Lower lobe of right lung (tissue), 2 donors: ENCODE measurements around the gene DNAJB2. TPM values are rescaled to one million over a fixed set of nuclear protein-coding genes. Genes with fewer than 3 reads are reported as not detected.

Source experiments
- ATAC-seq, 2 donors: fragments of 200-7000 bp; cut with Tn5 transposase; one replicate each; pipeline ENCODE4 v1.9.1; 2020 to 2022; ENCODE audit warnings: mild to moderate bottlenecking in 2 of 2, moderate library complexity in 2 of 2
- DNase-seq: peaks from one replicate; pipeline ENCODE4 v3.0.0-alpha.2; 2020
- H3K27ac ChIP-seq: fragments of 200-600 bp; one replicate; pipeline ENCODE4 v1.8.0; 2022
- H3K27me3 ChIP-seq: fragments of 200-600 bp; one replicate; pipeline ENCODE4 v1.8.0; 2022; ENCODE audit warnings: low read depth
- H3K36me3 ChIP-seq: fragments of 200-600 bp; one replicate; pipeline ENCODE4 v1.8.0; 2022; ENCODE audit warnings: mild to moderate bottlenecking
- H3K4me1 ChIP-seq: fragments of 200-600 bp; one replicate; pipeline ENCODE4 v1.8.0; 2022
- H3K4me3 ChIP-seq: fragments of 200-600 bp; one replicate; pipeline ENCODE4 v1.8.0; 2022; ENCODE audit warnings: mild to moderate bottlenecking
- H3K9me3 ChIP-seq: fragments of 200-600 bp; one replicate; pipeline ENCODE4 v1.8.0; 2022
- intact Hi-C: fragments of 100-400 bp; cut with DNase I; formaldehyde crosslinking; loops from one replicate; pipeline ENCODE4 v1.11.0; 2022
- total RNA-seq: library from RNA; stranded (reverse); fragmentation: NEBNext Ultra II Directional; extraction: Animal tissue kit (Norgen Biotek cat#: 25700); gene quantifications from one replicate; pipeline ENCODE4 v1.2.1, GENCODE V29; 2021
- TF ChIP-seq, protein P1 (sequence below): fragments of 200-600 bp; IDR thresholded peaks from one replicate; pipeline ENCODE4 v1.8.0; 2022; ENCODE audit warnings: antibody characterized with exemption, mild to moderate bottlenecking
- donor health status: DM: no; HTN: yes; CAD: no; lungs with severe emphysema.

The DNAJB2 gene
- total RNA-seq, 1 donor from 2014 or later = 76.6 TPM

DNA sequence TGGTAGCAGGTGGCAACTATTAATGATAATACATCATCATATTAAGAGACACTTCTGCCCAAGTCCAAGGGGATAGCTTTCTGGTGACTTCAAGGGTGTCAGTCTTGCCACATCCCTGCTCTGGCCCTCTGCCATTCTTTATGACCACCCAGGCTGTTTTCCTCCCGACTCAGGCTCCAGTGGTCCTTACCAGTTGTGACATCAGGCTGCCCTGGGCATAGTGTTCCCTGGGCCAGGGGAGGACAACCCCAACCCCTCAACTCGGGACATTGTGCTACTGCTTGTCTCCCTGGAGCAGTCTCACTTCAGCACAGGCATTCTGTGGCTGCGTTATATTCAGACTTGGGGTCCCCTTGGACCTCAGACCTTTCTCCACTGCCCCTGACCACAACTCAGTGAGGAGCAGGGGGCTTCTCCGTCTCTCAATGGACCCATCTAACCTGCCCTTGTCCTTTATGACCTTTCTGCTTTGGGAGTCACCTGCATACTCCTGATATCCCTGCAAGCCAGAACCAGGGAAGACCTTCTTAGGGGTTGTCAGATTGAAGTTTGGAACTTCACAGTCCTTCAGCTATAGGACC, 12.8 kb downstream of the DNAJB2 start:
- intact Hi-C loops = no loop called here

DNA sequence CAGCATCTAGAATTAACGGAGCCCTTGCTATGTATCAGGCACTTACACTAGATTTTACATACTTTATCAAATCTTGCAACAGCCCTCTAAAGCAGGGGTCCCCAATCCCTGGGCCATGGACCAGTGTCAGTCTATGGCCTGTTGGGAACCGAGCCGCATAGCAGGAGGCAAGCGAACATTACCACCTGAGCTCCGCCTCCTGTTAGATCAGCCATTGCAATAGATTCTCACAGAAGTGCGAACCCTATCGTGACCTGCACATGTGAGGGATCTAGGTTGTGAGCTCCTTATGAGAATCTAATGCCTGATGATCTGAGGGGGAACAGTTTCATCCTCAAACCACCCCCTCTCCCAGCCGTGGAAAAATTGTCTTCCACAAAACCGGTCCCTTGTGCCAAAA, 13.4 kb downstream of the DNAJB2 start:
- Histone ChIP-seq H3K4me3 (no peak overlapping the region), H3K36me3 (no peaks in the 10 kb centered on the region), H3K27ac (no peak overlapping the region), H3K27me3 (no peaks in the 10 kb centered on the region), H3K4me1 (peaks cover 20% of the 10 kb centered on the region), H3K9me3 (no peaks in the 10 kb centered on the region)
- intact Hi-C loops = no loop called here
- TF ChIP-seq, protein P1, sequence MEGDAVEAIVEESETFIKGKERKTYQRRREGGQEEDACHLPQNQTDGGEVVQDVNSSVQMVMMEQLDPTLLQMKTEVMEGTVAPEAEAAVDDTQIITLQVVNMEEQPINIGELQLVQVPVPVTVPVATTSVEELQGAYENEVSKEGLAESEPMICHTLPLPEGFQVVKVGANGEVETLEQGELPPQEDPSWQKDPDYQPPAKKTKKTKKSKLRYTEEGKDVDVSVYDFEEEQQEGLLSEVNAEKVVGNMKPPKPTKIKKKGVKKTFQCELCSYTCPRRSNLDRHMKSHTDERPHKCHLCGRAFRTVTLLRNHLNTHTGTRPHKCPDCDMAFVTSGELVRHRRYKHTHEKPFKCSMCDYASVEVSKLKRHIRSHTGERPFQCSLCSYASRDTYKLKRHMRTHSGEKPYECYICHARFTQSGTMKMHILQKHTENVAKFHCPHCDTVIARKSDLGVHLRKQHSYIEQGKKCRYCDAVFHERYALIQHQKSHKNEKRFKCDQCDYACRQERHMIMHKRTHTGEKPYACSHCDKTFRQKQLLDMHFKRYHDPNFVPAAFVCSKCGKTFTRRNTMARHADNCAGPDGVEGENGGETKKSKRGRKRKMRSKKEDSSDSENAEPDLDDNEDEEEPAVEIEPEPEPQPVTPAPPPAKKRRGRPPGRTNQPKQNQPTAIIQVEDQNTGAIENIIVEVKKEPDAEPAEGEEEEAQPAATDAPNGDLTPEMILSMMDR = no peak
- DNase-seq (no peak), ATAC-seq (no peak)

More for the DNA sequence above, 12.8 kb downstream of the DNAJB2 start:
- no peak overlapping the region for H3K27ac ChIP-seq
- ATAC-seq (no peak), DNase-seq (no peak)
- H3K27me3 ChIP-seq = no peaks in the 10 kb centered on the region
- H3K4me1 ChIP-seq = peaks cover 20% of the 10 kb centered on the region
- H3K36me3 ChIP-seq = no peaks in the 10 kb centered on the region
- no peak overlapping the region for H3K4me3 ChIP-seq
- H3K9me3 ChIP-seq = no peaks in the 10 kb centered on the region
- TF ChIP-seq, protein P1 = no peak

DNA sequence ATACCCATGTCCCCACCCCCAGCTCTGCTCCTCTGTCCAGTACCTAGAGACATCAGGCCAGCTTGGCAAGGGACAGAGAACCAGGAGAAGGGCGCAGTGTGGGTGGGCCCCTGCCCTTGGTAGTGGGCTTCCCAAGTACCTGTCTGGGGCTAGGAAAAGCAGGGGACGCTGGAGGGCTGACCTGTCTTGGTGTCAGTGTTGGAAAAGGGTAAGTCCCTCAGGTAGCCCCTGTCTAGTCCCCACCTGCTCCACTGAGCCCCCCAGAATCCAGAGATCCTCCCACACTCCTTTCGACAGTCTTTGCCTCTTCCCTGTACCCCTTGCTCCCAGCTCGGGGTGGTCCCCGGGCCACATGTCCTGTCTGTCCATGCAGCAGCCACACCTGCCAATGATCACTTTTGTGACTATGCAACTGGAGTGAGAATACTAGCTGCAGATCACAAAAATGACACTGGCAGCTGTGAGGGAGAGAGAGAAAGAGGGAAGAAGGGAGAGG, 14.6 kb downstream of the DNAJB2 start:
- DNase-seq = no peak
- no peak overlapping the region for H3K27ac ChIP-seq
- ATAC-seq = no peak
- no peaks in the 10 kb centered on the region for H3K9me3 ChIP-seq
- TF ChIP-seq, protein P1 = no peak
- peaks cover 24% of the 10 kb centered on the region for H3K4me1 ChIP-seq
- H3K27me3 ChIP-seq = no peaks in the 10 kb centered on the region
- H3K36me3 ChIP-seq = no peaks in the 10 kb centered on the region
- H3K4me3 ChIP-seq = no peak overlapping the region
- intact Hi-C loops = no loop called here

DNA sequence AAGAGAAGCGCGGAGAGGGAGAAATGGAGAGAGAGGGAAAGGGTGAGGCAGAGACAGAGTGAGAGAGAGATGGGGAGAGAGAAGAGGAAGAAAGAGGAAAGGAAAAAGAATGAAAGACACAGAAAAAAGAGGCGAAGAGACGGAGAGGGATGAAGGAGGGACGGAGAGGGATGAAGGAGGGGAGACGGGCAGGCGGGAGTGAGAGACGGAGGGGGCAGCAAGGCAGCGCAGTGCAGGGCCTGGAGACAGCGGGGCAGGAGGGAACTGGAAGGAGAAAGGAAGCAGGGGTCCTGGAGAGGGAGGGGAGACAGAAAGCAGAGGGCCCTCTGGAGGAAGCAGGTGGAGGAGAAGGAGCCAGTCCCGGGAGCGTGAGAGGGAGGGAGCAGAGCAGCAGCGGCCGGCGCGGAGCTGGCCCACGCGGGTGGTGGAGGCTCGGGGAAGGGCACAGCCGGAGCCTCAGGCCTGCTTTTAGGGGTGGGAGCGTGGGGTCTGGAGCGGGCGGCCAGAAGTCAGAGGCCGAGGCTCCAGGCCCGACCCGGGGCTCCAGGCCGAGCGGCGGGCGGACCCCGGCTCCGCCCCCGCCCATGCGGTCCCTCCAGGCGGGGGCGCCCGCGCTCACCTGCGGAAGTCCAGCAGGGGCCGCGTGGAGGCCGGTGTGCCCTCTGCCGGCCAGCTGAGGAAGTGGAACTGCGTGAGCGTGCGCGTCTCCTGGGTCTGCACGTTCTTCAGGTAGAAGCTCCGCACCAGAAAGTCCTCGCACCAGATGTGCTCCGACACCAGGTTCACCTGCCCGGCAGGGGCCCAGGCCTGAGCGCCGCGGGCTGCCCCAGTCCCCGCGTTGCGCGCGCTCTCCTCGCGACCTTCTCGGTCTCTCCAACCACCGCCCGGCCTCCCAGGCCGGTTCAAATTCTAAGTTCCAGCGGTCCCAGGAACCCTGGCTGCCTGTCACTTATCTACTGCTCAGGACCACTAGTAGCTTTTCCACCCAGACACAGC, 15.5 kb downstream of the DNAJB2 start:
- Histone ChIP-seq H3K27me3 (peaks cover 8% of the 10 kb centered on the region), H3K4me1 (peaks cover 23% of the 10 kb centered on the region), H3K9me3 (no peaks in the 10 kb centered on the region), H3K4me3 (peak overlapping the region; percentile 61), H3K36me3 (no peaks in the 10 kb centered on the region), H3K27ac (peak overlapping the region; percentile 71)
- ATAC-seq (peak; percentile 96 to 97), DNase-seq (peak; percentile 93)
- TF ChIP-seq, protein P1 = peak; percentile 99
- intact Hi-C loops = no loop called here

DNA sequence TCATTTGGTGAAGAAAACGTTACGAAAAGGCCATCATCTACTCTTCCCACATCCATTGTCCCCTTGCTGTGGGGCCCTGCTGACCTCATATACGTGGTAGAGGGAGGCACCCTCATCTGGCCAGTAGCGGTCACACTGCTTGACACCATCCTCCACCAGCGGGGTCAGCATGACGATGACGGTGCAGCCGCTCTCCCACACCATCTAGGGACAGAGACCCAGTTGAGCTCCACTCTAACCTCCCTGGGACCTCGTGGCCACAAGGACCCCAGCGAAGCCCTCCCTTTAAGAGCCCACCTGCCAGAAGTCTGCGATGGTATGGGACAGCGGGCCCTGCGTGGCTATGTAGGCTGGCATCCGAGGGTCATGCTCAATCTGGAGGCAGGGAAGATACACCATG, 17.0 kb downstream of the DNAJB2 start:
- Histone ChIP-seq H3K27ac (no peak overlapping the region), H3K27me3 (peaks cover 14% of the 10 kb centered on the region), H3K4me1 (peaks cover 21% of the 10 kb centered on the region), H3K9me3 (no peaks in the 10 kb centered on the region), H3K36me3 (no peaks in the 10 kb centered on the region), H3K4me3 (no peak overlapping the region)
- no peak for ATAC-seq
- TF ChIP-seq, protein P1 = no peak
- no peak for DNase-seq
- intact Hi-C loops = no loop called here
